Measurements from ENCODE around the gene KRT76. TPM values are rescaled to one million over a fixed set of nuclear protein-coding genes. Genes with fewer than 3 reads are reported as not detected.

KRT76 gene
- total RNA-seq, 2 donors from 2014 or later, result not detected

- Histone ChIP-seq H3K4me1 (no peaks in the 10 kb centered on the region), H3K9ac (ENCODE audit: low read depth in 2 of 2, low read length in 2 of 2) (no peak overlapping the region), H3K4me3 (no peak overlapping the region), H3K27me3 (no peaks in the 10 kb centered on the region), H3K9me3 (no peaks in the 10 kb centered on the region), H3K36me3 (no peaks in the 10 kb centered on the region), H3K27ac (no peak overlapping the region)
- no peak for DNase-seq
- no peak for TF ChIP-seq CTCF (IDR thresholded peaks at IDR 0.05)
- intact Hi-C loops (cut with DNase I), result no loop called here
Measured at GRCh38 chr12:52818388-52818787, 41.2 kb upstream of the KRT76 start.

- DNase-seq, result no peak
- H3K27me3 ChIP-seq, result no peaks in the 10 kb centered on the region
- no peaks in the 10 kb centered on the region for H3K9me3 ChIP-seq
- intact Hi-C loops (cut with DNase I), result no loop called here
- no peaks in the 10 kb centered on the region for H3K4me1 ChIP-seq
- TF ChIP-seq CTCF (IDR thresholded peaks at IDR 0.05), result no peak
- no peak overlapping the region for H3K27ac ChIP-seq
- H3K4me3 ChIP-seq, result no peak overlapping the region
- H3K9ac ChIP-seq (ENCODE audit: low read depth in 2 of 2, low read length in 2 of 2), result no peak overlapping the region
- H3K36me3 ChIP-seq, result no peaks in the 10 kb centered on the region
Measured at GRCh38 chr12:52817699-52818238, 40.6 kb upstream of the KRT76 start.

GRCh38 chr12:52817003-52817698 is 40.0 kb upstream of the KRT76 start:
- intact Hi-C loops (cut with DNase I), result no loop called here
- no peaks in the 10 kb centered on the region for H3K4me1 ChIP-seq
- H3K4me3 ChIP-seq, result no peak overlapping the region
- H3K36me3 ChIP-seq, result no peaks in the 10 kb centered on the region
- no peaks in the 10 kb centered on the region for H3K27me3 ChIP-seq
- no peak overlapping the region for H3K9ac ChIP-seq (ENCODE audit: low read depth in 2 of 2, low read length in 2 of 2)
- no peak for TF ChIP-seq CTCF (IDR thresholded peaks at IDR 0.05)
- H3K27ac ChIP-seq, result no peak overlapping the region
- no peaks in the 10 kb centered on the region for H3K9me3 ChIP-seq
- DNase-seq, result no peak

- Histone ChIP-seq H3K9me3 (no peaks in the 10 kb centered on the region), H3K4me3 (no peak overlapping the region), H3K27ac (no peak overlapping the region), H3K4me1 (no peaks in the 10 kb centered on the region), H3K9ac (ENCODE audit: low read depth in 2 of 2, low read length in 2 of 2) (no peak overlapping the region), H3K36me3 (no peaks in the 10 kb centered on the region), H3K27me3 (no peaks in the 10 kb centered on the region)
- intact Hi-C loops (cut with DNase I), result no loop called here
- no peak for TF ChIP-seq CTCF (IDR thresholded peaks at IDR 0.05)
- DNase-seq, result no peak
Measured at GRCh38 chr12:52815676-52816588, 38.8 kb upstream of the KRT76 start.

GRCh38 chr12:52815161-52815560 is 38.0 kb upstream of the KRT76 start:
- Histone ChIP-seq H3K36me3 (no peaks in the 10 kb centered on the region), H3K27me3 (no peaks in the 10 kb centered on the region), H3K4me3 (no peak overlapping the region), H3K27ac (no peak overlapping the region), H3K9me3 (no peaks in the 10 kb centered on the region), H3K9ac (ENCODE audit: low read depth in 2 of 2, low read length in 2 of 2) (no peak overlapping the region), H3K4me1 (no peaks in the 10 kb centered on the region)
- DNase-seq, result no peak
- intact Hi-C loops (cut with DNase I), result no loop called here
- TF ChIP-seq CTCF (IDR thresholded peaks at IDR 0.05), result no peak
